Skeletal muscle tissue (tissue), 4 donors: ENCODE data around the gene PTTG2. TPM values are rescaled to one million over a fixed set of nuclear protein-coding genes. Genes with fewer than 3 reads are reported as not detected.

Experiments
- H3K27ac ChIP-seq: one replicate; pipeline ENCODE4 v1.7.0; 2013; ENCODE audit warnings: mild to moderate bottlenecking, low read depth, low read length, inconsistent platforms
- H3K27me3 ChIP-seq, 3 donors: one replicate each; pipeline ENCODE4 v1.7.0; 2013; ENCODE audit warnings: low read length in 3 of 3; ENCODE audit not compliant: control insufficient read depth in 3 of 3, insufficient read depth in 3 of 3
- H3K36me3 ChIP-seq, 3 donors: one replicate each; pipeline ENCODE4 v1.7.0; 2013; ENCODE audit warnings: low read length in 3 of 3; ENCODE audit not compliant: control insufficient read depth in 3 of 3, insufficient read depth in 3 of 3
- H3K4me1 ChIP-seq, 3 donors: one replicate each; pipeline ENCODE4 v1.7.0; 2013; ENCODE audit warnings: low read length in 3 of 3, mild to moderate bottlenecking in 3 of 3; ENCODE audit not compliant: control insufficient read depth in 3 of 3, insufficient read depth in 3 of 3
- H3K4me3 ChIP-seq, 3 donors: one replicate each; pipeline ENCODE4 v1.7.0; 2013; ENCODE audit warnings: low read length in 3 of 3
- H3K9ac ChIP-seq, 3 donors: one replicate each; pipeline ENCODE4 v1.7.0; 2013; ENCODE audit warnings: low read length in 3 of 3, mild to moderate bottlenecking in 3 of 3, moderate library complexity in 2 of 3, low read depth in 1 of 3
- H3K9me3 ChIP-seq, 3 donors: one replicate each; pipeline ENCODE4 v1.7.0; 2013; ENCODE audit warnings: low read length in 3 of 3; ENCODE audit not compliant: control insufficient read depth in 3 of 3
- total RNA-seq: library from RNA; depleted of rRNA; stranded (reverse); fragments of >200 nt; gene quantifications from one replicate; pipeline ENCODE4 v1.2.3, GENCODE V29; 2014
- donor health status: Osteomylitis.

Gene PTTG2
- total RNA-seq, 1 donor from 2014 or later, result 0.52 TPM

- no peaks in the 10 kb centered on the region for H3K36me3 ChIP-seq
- peak overlapping the region; percentile 88 for H3K27ac ChIP-seq
- H3K4me3 ChIP-seq, result peak overlapping the region in 1 of 3 donors; percentile 47
- H3K27me3 ChIP-seq, result no peaks in the 10 kb centered on the region
- H3K4me1 ChIP-seq, result peaks cover 41 to 53% (median 49%) of the 10 kb centered on the region in 3 donors
- peak overlapping the region in 2 of 3 donors; percentile 47 to 72 for H3K9ac ChIP-seq
- H3K9me3 ChIP-seq, result no peaks in the 10 kb centered on the region
Observed at GRCh38 chr4:37934609-37935008, 25.6 kb upstream of the PTTG2 start.

GRCh38 chr4:37935026-37935425 is 25.2 kb upstream of the PTTG2 start:
- H3K27ac ChIP-seq, result peak overlapping the region; percentile 88
- H3K4me3 ChIP-seq, result no peak overlapping the region
- no peaks in the 10 kb centered on the region for H3K9me3 ChIP-seq
- peaks cover 41 to 53% (median 49%) of the 10 kb centered on the region in 3 donors for H3K4me1 ChIP-seq
- no peak overlapping the region for H3K9ac ChIP-seq
- no peaks in the 10 kb centered on the region for H3K36me3 ChIP-seq
- no peaks in the 10 kb centered on the region for H3K27me3 ChIP-seq

GRCh38 chr4:37936889-37937498 is 23.2 kb upstream of the PTTG2 start:
- Histone ChIP-seq H3K9ac (peak overlapping the region; percentile 60 to 77 (median 76)), H3K4me1 (peaks cover 38 to 49% (median 47%) of the 10 kb centered on the region in 3 donors), H3K27ac (peak overlapping the region; percentile 88), H3K4me3 (peak overlapping the region; percentile 19 to 57 (median 55)), H3K36me3 (no peaks in the 10 kb centered on the region), H3K27me3 (no peaks in the 10 kb centered on the region), H3K9me3 (no peaks in the 10 kb centered on the region)

DNA sequence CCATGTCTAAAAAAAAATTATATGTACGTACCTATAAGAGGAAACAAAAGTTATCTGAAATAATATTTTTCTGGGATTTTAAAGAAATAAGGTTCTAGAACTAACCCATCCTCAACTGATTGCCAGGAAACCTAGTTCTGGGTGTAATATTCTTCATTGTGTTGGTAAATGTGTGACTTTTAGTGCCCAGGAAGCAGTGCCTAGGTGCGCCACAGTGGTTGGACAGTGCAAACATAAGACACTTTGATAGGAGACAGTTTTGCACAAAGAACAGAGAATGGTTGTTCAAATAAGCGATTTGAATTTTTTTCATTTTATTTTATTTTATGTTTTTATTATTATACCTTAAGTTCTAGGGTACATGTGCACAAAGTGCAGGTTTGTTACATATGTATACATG is 22.0 kb upstream of the PTTG2 start:
- H3K9me3 ChIP-seq, result no peaks in the 10 kb centered on the region
- H3K4me3 ChIP-seq, result no peak overlapping the region
- no peaks in the 10 kb centered on the region for H3K36me3 ChIP-seq
- H3K4me1 ChIP-seq, result peaks cover 29 to 41% (median 40%) of the 10 kb centered on the region in 3 donors
- H3K27ac ChIP-seq, result no peak overlapping the region
- H3K27me3 ChIP-seq, result no peaks in the 10 kb centered on the region
- H3K9ac ChIP-seq, result no peak overlapping the region

DNA sequence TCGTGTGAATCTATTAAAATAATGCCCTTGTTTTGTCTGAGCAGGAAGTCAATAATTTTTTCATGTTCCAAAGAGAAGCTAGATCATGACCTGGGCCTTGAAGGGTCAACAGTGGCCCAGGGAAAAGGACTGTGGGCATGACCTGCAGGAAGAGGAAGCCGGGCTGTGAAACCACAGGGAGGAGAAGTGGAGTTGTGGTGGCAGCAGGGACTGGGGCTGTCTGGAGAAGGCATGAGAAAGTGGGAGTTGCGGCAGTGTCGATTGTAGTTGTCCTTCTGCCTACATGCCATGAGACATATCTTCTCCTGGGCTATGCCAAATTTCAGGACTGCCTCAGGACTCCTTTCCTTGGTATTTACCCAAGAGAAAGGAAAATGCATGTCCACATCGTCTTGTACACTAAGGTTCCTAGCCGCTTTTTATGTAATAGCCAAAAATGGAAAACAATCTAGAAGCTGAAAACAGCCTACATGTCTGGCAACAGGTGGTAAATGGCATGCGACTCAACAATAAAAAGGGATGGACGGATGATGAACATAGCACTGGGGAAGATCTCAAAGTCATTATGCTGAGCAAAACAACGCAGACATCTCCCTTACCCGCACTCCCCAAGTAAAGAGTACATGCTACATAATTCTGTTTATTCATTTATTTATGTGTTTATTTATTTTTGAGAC is 13.6 kb upstream of the PTTG2 start:
- Histone ChIP-seq H3K9ac (no peak overlapping the region), H3K4me3 (no peak overlapping the region), H3K27ac (no peak overlapping the region), H3K27me3 (no peaks in the 10 kb centered on the region), H3K36me3 (no peaks in the 10 kb centered on the region), H3K4me1 (peaks cover 2 to 10% (median 6%) of the 10 kb centered on the region in 3 donors), H3K9me3 (no peaks in the 10 kb centered on the region)

DNA sequence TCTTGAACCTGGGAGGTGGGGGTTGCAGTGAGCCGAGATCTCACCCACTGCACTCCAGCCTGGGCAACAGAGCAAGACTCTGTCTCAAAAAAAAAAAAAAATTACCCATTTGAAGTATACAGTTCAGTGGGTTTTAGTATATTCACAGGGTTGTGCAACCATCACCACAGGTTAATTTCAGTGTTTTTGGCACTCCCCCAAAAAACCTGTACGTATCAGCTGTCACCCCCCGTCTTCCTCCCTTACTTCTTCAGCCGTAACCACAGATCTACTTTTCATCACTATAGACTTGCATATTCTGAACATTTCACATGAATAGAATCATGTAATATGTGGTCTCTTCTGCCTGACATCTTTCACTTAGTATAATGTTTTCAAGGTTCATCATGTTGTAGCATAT is 11.7 kb upstream of the PTTG2 start:
- no peak overlapping the region for H3K4me3 ChIP-seq
- H3K9ac ChIP-seq, result no peak overlapping the region
- no peaks in the 10 kb centered on the region for H3K27me3 ChIP-seq
- H3K27ac ChIP-seq, result no peak overlapping the region
- no peaks in the 10 kb centered on the region for H3K36me3 ChIP-seq
- H3K9me3 ChIP-seq, result no peaks in the 10 kb centered on the region
- peaks cover 2 to 10% (median 6%) of the 10 kb centered on the region in 3 donors for H3K4me1 ChIP-seq

GRCh38 chr4:37949636-37950426 is 10.4 kb upstream of the PTTG2 start:
- no peak overlapping the region for H3K9ac ChIP-seq
- no peaks in the 10 kb centered on the region for H3K27me3 ChIP-seq
- H3K9me3 ChIP-seq, result no peaks in the 10 kb centered on the region
- peaks cover 2 to 10% (median 6%) of the 10 kb centered on the region in 3 donors for H3K4me1 ChIP-seq
- no peak overlapping the region for H3K4me3 ChIP-seq
- no peak overlapping the region for H3K27ac ChIP-seq
- no peaks in the 10 kb centered on the region for H3K36me3 ChIP-seq

DNA sequence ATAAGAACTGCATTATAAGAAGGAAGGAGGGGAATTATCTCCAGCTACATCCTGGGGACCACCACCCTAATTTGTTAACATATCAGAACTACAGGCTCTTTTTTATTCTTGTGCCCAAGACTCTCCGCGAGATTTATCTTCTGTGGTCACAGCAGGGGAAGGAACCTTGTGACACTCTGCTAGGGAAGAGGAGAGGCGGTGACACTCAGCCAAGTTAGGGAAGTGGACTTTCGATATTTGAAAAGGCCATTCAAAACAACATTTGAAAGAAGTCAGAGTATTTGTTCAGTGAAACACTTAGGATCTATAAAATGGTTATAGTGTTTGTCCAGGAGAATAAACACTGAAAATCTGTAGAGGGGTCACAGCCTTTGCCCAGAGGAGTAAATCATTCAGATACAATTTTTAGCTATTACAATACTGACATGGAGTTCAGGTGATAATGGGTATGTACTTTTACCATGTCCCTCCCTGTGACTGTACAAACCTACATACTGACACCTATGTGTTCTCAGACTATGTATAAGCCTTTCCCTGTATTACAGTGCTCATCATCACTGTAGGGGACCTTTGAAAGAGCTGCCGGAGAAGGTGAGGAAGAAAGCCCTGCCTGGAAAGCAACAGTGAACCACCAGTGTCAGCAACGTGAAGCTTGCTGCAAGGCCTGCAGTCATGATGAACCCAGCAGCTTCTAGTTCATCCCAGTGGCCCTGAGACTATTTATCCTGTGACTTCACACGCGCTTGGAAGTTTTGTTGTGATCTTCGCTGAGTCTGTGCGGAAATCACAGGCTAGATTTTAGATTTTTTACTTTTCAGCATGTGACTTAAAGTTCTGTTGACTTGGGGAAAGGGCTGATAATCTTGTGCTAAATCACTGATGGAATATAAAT is 8.5 kb upstream of the PTTG2 start:
- H3K27me3 ChIP-seq, result no peaks in the 10 kb centered on the region

DNA sequence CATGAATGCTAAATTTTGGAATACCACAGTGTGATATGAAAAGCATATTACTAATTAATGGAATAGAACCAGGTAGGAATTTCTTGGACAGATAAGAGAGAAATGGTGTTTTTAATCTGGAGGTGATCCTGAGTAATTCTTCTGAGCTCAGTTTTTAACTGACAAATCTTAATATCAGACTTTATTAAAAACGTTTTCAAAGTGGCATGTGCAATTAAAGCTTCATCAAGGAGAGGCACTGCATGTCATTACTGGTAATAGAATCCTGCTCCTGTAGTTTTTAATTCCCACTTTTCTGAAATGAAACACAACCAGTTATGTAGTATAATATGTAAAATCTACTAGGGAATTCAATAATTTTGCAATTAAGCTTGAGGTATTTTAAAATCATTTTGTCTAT is 7.0 kb upstream of the PTTG2 start:
- H3K4me3 ChIP-seq, result no peak overlapping the region
- no peaks in the 10 kb centered on the region for H3K9me3 ChIP-seq
- no peaks in the 10 kb centered on the region for H3K36me3 ChIP-seq
- no peak overlapping the region for H3K9ac ChIP-seq
- no peaks in the 10 kb centered on the region for H3K27me3 ChIP-seq
- no peak overlapping the region for H3K27ac ChIP-seq
- H3K4me1 ChIP-seq, result no peaks in the 10 kb centered on the region

More for the DNA sequence above, 8.5 kb upstream of the PTTG2 start:
- Histone ChIP-seq H3K9me3 (no peaks in the 10 kb centered on the region), H3K27ac (no peak overlapping the region), H3K4me3 (no peak overlapping the region), H3K4me1 (peaks cover 0 to 4% (median 2%) of the 10 kb centered on the region in 3 donors), H3K36me3 (no peaks in the 10 kb centered on the region), H3K9ac (no peak overlapping the region)
